ENCODE results near the gene TBX5. TPM values are rescaled to one million over a fixed set of nuclear protein-coding genes. Genes with fewer than 3 reads are reported as not detected.

TBX5 gene
- total and polyA plus RNA-seq, 2 donors (not counting 1 experiment from before 2014, with no cell fraction given) = 16.8 to 19.4 TPM

- no peak overlapping the region for H3K4me3 ChIP-seq (replicated peaks in 1 of 4; ENCODE audit: control extremely low read depth in 1 of 4, insufficient read depth in 1 of 4, low read depth in 3 of 4, low read length in 4 of 4)
- H3K9me3 ChIP-seq (ENCODE audit: control insufficient read depth, insufficient read depth, low read depth, low read length) = no peaks in the 10 kb centered on the region
- no peaks in the 10 kb centered on the region for H3K36me3 ChIP-seq (ENCODE audit: control insufficient read depth, insufficient read depth, low read length)
- no peak overlapping the region for H3K4me2 ChIP-seq (ENCODE audit: extremely low read depth, insufficient read depth, low read length)
- DNase-seq (ENCODE audit: low read depth in 2 of 2) = no peak
- TF ChIP-seq CTCF (conservative IDR thresholded peaks at IDR 0.05 in 1 of 2, IDR thresholded peaks at IDR 0.05 in 1 of 2; ENCODE audit: low read depth in 1 of 2, low read length in 2 of 2) (no peak), EZH2 (IDR thresholded peaks at IDR 0.05; ENCODE audit: low read length, missing control alignments) (no peak)
- no peaks in the 10 kb centered on the region for H3K79me2 ChIP-seq (ENCODE audit: control insufficient read depth, insufficient read depth, low read length)
- no peaks in the 10 kb centered on the region for H4K20me1 ChIP-seq (ENCODE audit: control insufficient read depth, extremely low read depth, insufficient read depth, low read length)
- no peak overlapping the region for H2AFZ ChIP-seq (ENCODE audit: low read length)
- H3K27me3 ChIP-seq (ENCODE audit: control insufficient read depth, insufficient read depth, low read length) = peaks cover 51% of the 10 kb centered on the region
- no peak overlapping the region for H3K9ac ChIP-seq (ENCODE audit: insufficient read depth, low read length)
- H3K27ac ChIP-seq (ENCODE audit: insufficient read depth, low read length) = no peak overlapping the region
- H3K4me1 ChIP-seq (ENCODE audit: control insufficient read depth, extremely low read depth, insufficient read depth, low read length) = no peaks in the 10 kb centered on the region
These were observed 35.1 kb upstream of the TBX5 start for GRCh38 chr12:114441039-114441383.

- no peak for DNase-seq (ENCODE audit: low read depth in 2 of 2)
- Histone ChIP-seq H2AFZ (ENCODE audit: low read length) (no peak overlapping the region), H3K36me3 (ENCODE audit: control insufficient read depth, insufficient read depth, low read length) (no peaks in the 10 kb centered on the region), H3K4me1 (ENCODE audit: control insufficient read depth, extremely low read depth, insufficient read depth, low read length) (no peaks in the 10 kb centered on the region), H3K9me3 (ENCODE audit: control insufficient read depth, insufficient read depth, low read depth, low read length) (no peaks in the 10 kb centered on the region), H3K4me3 (replicated peaks in 1 of 4; ENCODE audit: control extremely low read depth in 1 of 4, insufficient read depth in 1 of 4, low read depth in 3 of 4, low read length in 4 of 4) (peak overlapping the region in 1 of 4 experiments; percentile 10), H4K20me1 (ENCODE audit: control insufficient read depth, extremely low read depth, insufficient read depth, low read length) (no peaks in the 10 kb centered on the region), H3K27me3 (ENCODE audit: control insufficient read depth, insufficient read depth, low read length) (peaks cover 49% of the 10 kb centered on the region), H3K79me2 (ENCODE audit: control insufficient read depth, insufficient read depth, low read length) (no peaks in the 10 kb centered on the region), H3K27ac (ENCODE audit: insufficient read depth, low read length) (no peak overlapping the region), H3K9ac (ENCODE audit: insufficient read depth, low read length) (no peak overlapping the region), H3K4me2 (ENCODE audit: extremely low read depth, insufficient read depth, low read length) (no peak overlapping the region)
- TF ChIP-seq EZH2 (IDR thresholded peaks at IDR 0.05; ENCODE audit: low read length, missing control alignments) (no peak), CTCF (conservative IDR thresholded peaks at IDR 0.05 in 1 of 2, IDR thresholded peaks at IDR 0.05 in 1 of 2; ENCODE audit: low read depth in 1 of 2, low read length in 2 of 2) (no peak)
These were observed 34.5 kb upstream of the TBX5 start for GRCh38 chr12:114440270-114441038.

GRCh38 chr12:114439817-114440216 lies 33.9 kb upstream of the TBX5 start:
- H3K9me3 ChIP-seq (ENCODE audit: control insufficient read depth, insufficient read depth, low read depth, low read length) = no peaks in the 10 kb centered on the region
- H4K20me1 ChIP-seq (ENCODE audit: control insufficient read depth, extremely low read depth, insufficient read depth, low read length) = no peaks in the 10 kb centered on the region
- H3K4me2 ChIP-seq (ENCODE audit: extremely low read depth, insufficient read depth, low read length) = no peak overlapping the region
- peaks cover 47% of the 10 kb centered on the region for H3K27me3 ChIP-seq (ENCODE audit: control insufficient read depth, insufficient read depth, low read length)
- no peaks in the 10 kb centered on the region for H3K79me2 ChIP-seq (ENCODE audit: control insufficient read depth, insufficient read depth, low read length)
- no peak for DNase-seq (ENCODE audit: low read depth in 2 of 2)
- H3K4me3 ChIP-seq (replicated peaks in 1 of 4; ENCODE audit: control extremely low read depth in 1 of 4, insufficient read depth in 1 of 4, low read depth in 3 of 4, low read length in 4 of 4) = no peak overlapping the region
- TF ChIP-seq EZH2 (IDR thresholded peaks at IDR 0.05; ENCODE audit: low read length, missing control alignments) (no peak), CTCF (conservative IDR thresholded peaks at IDR 0.05 in 1 of 2, IDR thresholded peaks at IDR 0.05 in 1 of 2; ENCODE audit: low read depth in 1 of 2, low read length in 2 of 2) (no peak)
- H3K27ac ChIP-seq (ENCODE audit: insufficient read depth, low read length) = no peak overlapping the region
- no peaks in the 10 kb centered on the region for H3K36me3 ChIP-seq (ENCODE audit: control insufficient read depth, insufficient read depth, low read length)
- H2AFZ ChIP-seq (ENCODE audit: low read length) = no peak overlapping the region
- H3K4me1 ChIP-seq (ENCODE audit: control insufficient read depth, extremely low read depth, insufficient read depth, low read length) = no peaks in the 10 kb centered on the region
- H3K9ac ChIP-seq (ENCODE audit: insufficient read depth, low read length) = no peak overlapping the region
